Panc1 (cell line): ENCODE results near the gene COA8. TPM values are rescaled to one million over a fixed set of nuclear protein-coding genes. Genes with fewer than 3 reads are reported as not detected.

Experiments used
- ATAC-seq: fragments of 200-7000 bp; cut with Tn5 transposase; 2 replicates; pipeline ENCODE4 v1.9.1; 2020; ENCODE audit warnings: mild to moderate bottlenecking, moderate library complexity
- BruUV-seq: library from RNA; stranded (reverse); fragments of 400-500 nt; replicated peaks from 2 replicates; lab custom pipeline; 2021; lab: Mats Ljungman, UMichigan
- CTCF ChIA-PET: fragments of 300-600 bp; sonication (Branson Sonifier 250); formaldehyde crosslinking; loops from one replicate; lab custom pipeline; 2022; ENCODE audit warnings: antibody characterized with exemption; lab: Charles Lee
- POLR2A ChIA-PET: fragments of 300-600 bp; sonication (Branson Sonifier 250); formaldehyde crosslinking; loops from one replicate; lab custom pipeline; 2022; ENCODE audit warnings: antibody characterized with exemption; lab: Charles Lee
- DNase-seq: peaks from one replicate; pipeline ENCODE4 v3.0.0-alpha.2; 2010; ENCODE audit warnings: low read depth, low spot score
- H3K27ac ChIP-seq: 2 replicates; pipeline ENCODE4 v1.5.1; 2011; ENCODE audit warnings: mild to moderate bottlenecking, low read length, inconsistent platforms
- H3K27me3 ChIP-seq: fragments of 200-500 bp; sonication (Bioruptor generic); 2 replicates; pipeline ENCODE4 v1.6.0; 2014; ENCODE audit warnings: low read length, inconsistent platforms; ENCODE audit not compliant: control insufficient read depth, insufficient read depth
- H3K36me3 ChIP-seq: fragments of 200-500 bp; sonication (Bioruptor generic); 2 replicates; pipeline ENCODE4 v1.5.1; 2014; ENCODE audit warnings: inconsistent platforms, mild to moderate bottlenecking, low read length, moderate library complexity; ENCODE audit not compliant: control insufficient read depth, insufficient read depth
- H3K4me1 ChIP-seq: 2 replicates; pipeline ENCODE4 v1.5.1; 2011; ENCODE audit warnings: inconsistent platforms, mild to moderate bottlenecking, low read length, moderate library complexity; ENCODE audit not compliant: control insufficient read depth, insufficient read depth
- H3K4me3 ChIP-seq, 2 experiments: 2 replicates each; pipeline ENCODE4 v1.5.1; 2011 to 2012; ENCODE audit warnings: low read depth in 2 of 2, low read length in 2 of 2, mild to moderate bottlenecking in 2 of 2, inconsistent platforms in 1 of 2, moderate library complexity in 1 of 2
- H3K9me3 ChIP-seq: fragments of 200-500 bp; sonication (Bioruptor generic); 2 replicates; pipeline ENCODE4 v1.5.1; 2014; ENCODE audit warnings: low read depth, mild to moderate bottlenecking, inconsistent platforms, low read length, moderate library complexity; ENCODE audit not compliant: control insufficient read depth, insufficient read depth
- CTCF ChIP-seq: fragments of 450-650 bp; IDR thresholded peaks from 2 replicates; pipeline ENCODE4 v1.5.1; 2017; ENCODE audit warnings: mild to moderate bottlenecking
- POLR2AphosphoS5 ChIP-seq: IDR thresholded peaks from 2 replicates; pipeline ENCODE4 v1.6.1; 2012; ENCODE audit warnings: mild to moderate bottlenecking, low read depth, low read length, moderate library complexity
- SIN3A ChIP-seq: IDR thresholded peaks from 2 replicates; pipeline ENCODE4 v1.6.1; 2012; ENCODE audit warnings: low read depth, mild to moderate bottlenecking, low read length, moderate library complexity, borderline replicate concordance; ENCODE audit not compliant: insufficient read depth
- TCF7L2 ChIP-seq: IDR thresholded peaks from 2 replicates; pipeline ENCODE4 v1.6.1; 2011; ENCODE audit warnings: mild to moderate bottlenecking, low read depth, low read length, inconsistent platforms
- in situ Hi-C: cut with HindIII; loops from 2 replicates; pipeline ENCODE4 v1.10.0; 2016; ENCODE audit warnings: low sequenced_read_pairs, low pct_unique_long_range_greater_than_20kb
- intact Hi-C: fragments of 100-400 bp; cut with micrococcal nuclease; formaldehyde crosslinking; loops from one replicate; pipeline ENCODE4 v1.10.0; 2022; ENCODE audit not compliant: unreplicated experiment
- total RNA-seq: library from RNA; stranded (reverse); gene quantifications from one replicate; pipeline ENCODE4 v1.2.1, GENCODE V29; 2021; ENCODE audit not compliant: unreplicated experiment
- TF ChIP-seq, protein P1 (sequence below), 2 experiments: IDR thresholded peaks; 2 replicates each; pipeline ENCODE4 v1.6.1; 2011 to 2012; ENCODE audit warnings: low read depth in 2 of 2, control low read depth in 1 of 2, low read length in 1 of 2, mild to moderate bottlenecking in 1 of 2, moderate library complexity in 1 of 2; ENCODE audit not compliant: insufficient read depth in 1 of 2

Gene COA8
- total RNA-seq, 1 experiment from 2014 or later, result 42.2 TPM

GRCh38 chr14:103556946-103557758 is 5.6 kb upstream of the COA8 start:
- no peaks in the 10 kb centered on the region for H3K27me3 ChIP-seq
- ATAC-seq, result no peak
- TF ChIP-seq POLR2AphosphoS5 (no peak), SIN3A (no peak), CTCF (no peak), TCF7L2 (no peak)
- TF ChIP-seq, protein P1, sequence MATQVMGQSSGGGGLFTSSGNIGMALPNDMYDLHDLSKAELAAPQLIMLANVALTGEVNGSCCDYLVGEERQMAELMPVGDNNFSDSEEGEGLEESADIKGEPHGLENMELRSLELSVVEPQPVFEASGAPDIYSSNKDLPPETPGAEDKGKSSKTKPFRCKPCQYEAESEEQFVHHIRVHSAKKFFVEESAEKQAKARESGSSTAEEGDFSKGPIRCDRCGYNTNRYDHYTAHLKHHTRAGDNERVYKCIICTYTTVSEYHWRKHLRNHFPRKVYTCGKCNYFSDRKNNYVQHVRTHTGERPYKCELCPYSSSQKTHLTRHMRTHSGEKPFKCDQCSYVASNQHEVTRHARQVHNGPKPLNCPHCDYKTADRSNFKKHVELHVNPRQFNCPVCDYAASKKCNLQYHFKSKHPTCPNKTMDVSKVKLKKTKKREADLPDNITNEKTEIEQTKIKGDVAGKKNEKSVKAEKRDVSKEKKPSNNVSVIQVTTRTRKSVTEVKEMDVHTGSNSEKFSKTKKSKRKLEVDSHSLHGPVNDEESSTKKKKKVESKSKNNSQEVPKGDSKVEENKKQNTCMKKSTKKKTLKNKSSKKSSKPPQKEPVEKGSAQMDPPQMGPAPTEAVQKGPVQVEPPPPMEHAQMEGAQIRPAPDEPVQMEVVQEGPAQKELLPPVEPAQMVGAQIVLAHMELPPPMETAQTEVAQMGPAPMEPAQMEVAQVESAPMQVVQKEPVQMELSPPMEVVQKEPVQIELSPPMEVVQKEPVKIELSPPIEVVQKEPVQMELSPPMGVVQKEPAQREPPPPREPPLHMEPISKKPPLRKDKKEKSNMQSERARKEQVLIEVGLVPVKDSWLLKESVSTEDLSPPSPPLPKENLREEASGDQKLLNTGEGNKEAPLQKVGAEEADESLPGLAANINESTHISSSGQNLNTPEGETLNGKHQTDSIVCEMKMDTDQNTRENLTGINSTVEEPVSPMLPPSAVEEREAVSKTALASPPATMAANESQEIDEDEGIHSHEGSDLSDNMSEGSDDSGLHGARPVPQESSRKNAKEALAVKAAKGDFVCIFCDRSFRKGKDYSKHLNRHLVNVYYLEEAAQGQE (IDR thresholded peaks at IDR 0.05; ENCODE audit: insufficient read depth in 1 of 2, low read depth in 2 of 2, low read length in 1 of 2), result no peak
- ChIA-PET POLR2A (interaction anchor here (0.6 to 1.0 kb wide), 3 partner anchors 15 to 36 kb away, joined by 3 to 5 read pairs (median 4); no protein-coding TSS in a partner anchor), CTCF (no interaction called here)
- no peak overlapping the region for H3K27ac ChIP-seq
- H3K4me3 ChIP-seq, result no peak overlapping the region
- H3K9me3 ChIP-seq, result no peaks in the 10 kb centered on the region
- no TSS peak for BruUV-seq
- peaks cover 52% of the 10 kb centered on the region for H3K4me1 ChIP-seq
- in situ Hi-C loops, result no loop called here
- peaks cover 18% of the 10 kb centered on the region for H3K36me3 ChIP-seq
- intact Hi-C loops, result no loop called here
- no peak for DNase-seq

DNA sequence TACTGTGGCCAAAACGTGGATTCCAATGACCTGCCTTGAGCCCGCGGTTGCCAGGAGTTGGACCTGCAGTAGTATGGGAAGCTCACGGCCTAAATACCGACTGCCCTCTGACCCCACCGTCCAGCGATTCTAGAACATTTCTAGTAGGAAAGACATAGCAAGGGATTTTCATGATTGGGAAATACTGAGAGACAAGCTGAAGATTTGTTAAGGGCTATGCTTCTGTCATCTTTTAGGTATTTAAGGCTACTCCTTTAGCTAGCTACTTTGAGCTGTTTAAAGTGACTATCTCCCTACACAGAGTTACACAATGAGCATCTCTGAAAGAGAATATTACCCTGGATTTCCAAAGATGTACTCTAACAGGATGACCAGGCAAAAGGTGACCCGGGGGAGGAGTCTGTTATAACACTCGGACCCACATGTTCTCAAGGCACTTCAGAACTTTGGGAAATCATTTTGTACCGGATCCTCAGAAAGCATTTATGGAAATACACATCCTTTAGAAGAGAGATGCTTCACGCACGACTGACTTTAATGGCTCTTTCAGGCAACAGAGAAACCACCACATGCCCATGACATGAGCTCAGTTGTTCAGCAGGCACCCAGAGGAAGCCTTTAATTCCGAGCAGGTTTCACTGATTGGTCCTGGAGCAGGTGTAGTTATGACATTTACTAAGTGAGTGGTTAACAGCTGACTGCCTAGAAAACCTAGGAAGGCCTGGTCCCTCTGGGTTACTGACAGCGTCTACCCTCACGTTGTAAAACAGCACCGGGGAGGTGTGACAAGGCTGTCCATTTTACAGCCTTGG is 4.5 kb upstream of the COA8 start:
- Histone ChIP-seq H3K4me3 (no peak overlapping the region), H3K9me3 (no peaks in the 10 kb centered on the region), H3K4me1 (peaks cover 42% of the 10 kb centered on the region), H3K27ac (peak overlapping the region; percentile 39; the same call in 1 of the 2 replicates), H3K36me3 (peaks cover 22% of the 10 kb centered on the region), H3K27me3 (no peaks in the 10 kb centered on the region)
- intact Hi-C loops (no loop called here), in situ Hi-C loops (no loop called here)
- ChIA-PET CTCF (no interaction called here), POLR2A (interaction anchor here (0.6 to 1.0 kb wide), 2 partner anchors 30 to 37 kb away, joined by 3 to 4 read pairs; no protein-coding TSS in a partner anchor)
- TF ChIP-seq, protein P1 (IDR thresholded peaks at IDR 0.05; ENCODE audit: insufficient read depth in 1 of 2, low read depth in 2 of 2, low read length in 1 of 2), result no peak
- TF ChIP-seq SIN3A (no peak), POLR2AphosphoS5 (no peak), TCF7L2 (no peak), CTCF (no peak)
- BruUV-seq, result no TSS peak
- ATAC-seq (no peak), DNase-seq (no peak)
